ENCODE measurements around the gene AXDND1. TPM values are rescaled to one million over a fixed set of nuclear protein-coding genes. Genes with fewer than 3 reads are reported as not detected.

AXDND1 gene
- total RNA-seq, 1 experiment from 2014 or later = 1.8 TPM

DNA sequence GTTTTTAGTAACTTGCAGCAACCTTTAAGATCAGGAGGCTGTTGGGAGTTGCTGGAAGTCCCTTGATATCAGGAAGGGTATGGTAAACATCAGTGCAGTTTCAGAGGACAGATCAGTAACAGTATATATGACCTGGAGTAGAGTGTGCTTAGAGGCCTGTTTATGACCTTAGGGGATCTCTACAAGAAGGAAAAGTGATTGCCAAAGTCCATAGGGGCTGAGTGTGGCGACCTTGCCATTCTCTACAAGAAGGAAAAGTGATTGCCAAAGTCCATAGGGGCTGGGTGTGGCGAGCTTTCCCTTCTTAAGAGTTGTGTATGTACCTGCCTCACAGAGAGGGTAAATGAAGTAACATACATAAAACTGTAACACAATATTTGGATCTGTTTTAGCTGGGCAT lies 28.5 kb upstream of the AXDND1 start:
- H3F3A ChIP-seq (ENCODE audit: insufficient read depth, low read depth) = no peaks in the 10 kb centered on the region
- no peaks in the 10 kb centered on the region for H3K27me3 ChIP-seq (ENCODE audit: insufficient read depth, low read depth)
- no peak overlapping the region for H3K27ac ChIP-seq
- TF ChIP-seq, protein P1, sequence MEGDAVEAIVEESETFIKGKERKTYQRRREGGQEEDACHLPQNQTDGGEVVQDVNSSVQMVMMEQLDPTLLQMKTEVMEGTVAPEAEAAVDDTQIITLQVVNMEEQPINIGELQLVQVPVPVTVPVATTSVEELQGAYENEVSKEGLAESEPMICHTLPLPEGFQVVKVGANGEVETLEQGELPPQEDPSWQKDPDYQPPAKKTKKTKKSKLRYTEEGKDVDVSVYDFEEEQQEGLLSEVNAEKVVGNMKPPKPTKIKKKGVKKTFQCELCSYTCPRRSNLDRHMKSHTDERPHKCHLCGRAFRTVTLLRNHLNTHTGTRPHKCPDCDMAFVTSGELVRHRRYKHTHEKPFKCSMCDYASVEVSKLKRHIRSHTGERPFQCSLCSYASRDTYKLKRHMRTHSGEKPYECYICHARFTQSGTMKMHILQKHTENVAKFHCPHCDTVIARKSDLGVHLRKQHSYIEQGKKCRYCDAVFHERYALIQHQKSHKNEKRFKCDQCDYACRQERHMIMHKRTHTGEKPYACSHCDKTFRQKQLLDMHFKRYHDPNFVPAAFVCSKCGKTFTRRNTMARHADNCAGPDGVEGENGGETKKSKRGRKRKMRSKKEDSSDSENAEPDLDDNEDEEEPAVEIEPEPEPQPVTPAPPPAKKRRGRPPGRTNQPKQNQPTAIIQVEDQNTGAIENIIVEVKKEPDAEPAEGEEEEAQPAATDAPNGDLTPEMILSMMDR (conservative IDR thresholded peaks at IDR 0.05) = no peak
- no peak for TF ChIP-seq EZH2 (IDR thresholded peaks at IDR 0.05; ENCODE audit: low read depth)
- no peak overlapping the region for H2AFZ ChIP-seq
- no peak overlapping the region for H3K4me3 ChIP-seq
- no peaks in the 10 kb centered on the region for H3K79me2 ChIP-seq (ENCODE audit: low read depth)
- H3K36me3 ChIP-seq (ENCODE audit: low read depth) = 0 out of 2 replicates have a peak, but pooled peaks cover 10% of the 10 kb centered on the region
- CTCF ChIA-PET = no interaction called here
- H3K4me1 ChIP-seq (replicated peaks; ENCODE audit: insufficient read depth) = no peaks in the 10 kb centered on the region
- intact Hi-C loops (cut with micrococcal nuclease; ENCODE audit: unreplicated experiment) = no loop called here
- DNase-seq = no peak
- no TSS peak for BruUV-seq (replicated peaks)
- no peaks in the 10 kb centered on the region; the same call in 1 of the 2 replicates for H4K20me1 ChIP-seq (ENCODE audit: insufficient read depth)
- H3K9me3 ChIP-seq (ENCODE audit: insufficient read depth, low read depth) = no peaks in the 10 kb centered on the region
- H3K4me2 ChIP-seq = no peak overlapping the region
- H3K9me2 ChIP-seq (ENCODE audit: insufficient read depth) = no peaks in the 10 kb centered on the region
- POLR2A ChIA-PET (ENCODE audit: unreplicated experiment) = no interaction called here

DNA sequence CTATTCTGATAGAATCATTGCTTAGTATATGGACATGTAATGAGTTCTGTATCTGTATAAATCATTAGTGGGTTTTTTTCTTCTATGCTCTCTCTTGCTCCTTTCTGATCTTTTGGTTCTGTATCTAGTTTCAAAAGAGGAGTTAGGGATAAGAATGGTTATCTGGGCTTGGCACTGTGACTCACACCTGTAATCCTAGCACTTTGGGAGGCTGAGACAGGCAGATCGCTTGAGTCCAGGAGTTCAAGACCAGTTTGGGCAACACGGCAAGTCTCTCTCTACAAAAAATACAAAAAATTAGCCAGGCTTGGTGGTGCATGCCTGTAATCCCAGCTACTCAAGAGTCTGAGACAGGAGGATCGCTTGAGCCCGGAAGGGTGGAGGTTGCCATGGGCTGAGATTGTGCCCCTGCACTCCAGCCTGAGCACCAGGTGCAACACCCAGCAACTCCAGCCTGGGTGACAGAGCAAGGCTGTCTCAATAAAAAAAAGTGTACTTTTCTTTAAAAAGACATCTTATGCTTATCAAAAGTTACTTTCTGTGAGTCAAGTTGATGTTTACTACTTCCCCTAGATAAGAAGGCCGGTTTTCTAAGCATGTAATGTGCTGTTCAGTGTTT lies 27.7 kb upstream of the AXDND1 start:
- no peaks in the 10 kb centered on the region for H3K9me3 ChIP-seq (ENCODE audit: insufficient read depth, low read depth)
- TF ChIP-seq, protein P1 (conservative IDR thresholded peaks at IDR 0.05) = no peak
- no peak for TF ChIP-seq EZH2 (IDR thresholded peaks at IDR 0.05; ENCODE audit: low read depth)
- ChIA-PET CTCF (no interaction called here), POLR2A (ENCODE audit: unreplicated experiment) (no interaction called here)
- H3K36me3 ChIP-seq (ENCODE audit: low read depth) = 0 out of 2 replicates have a peak, but pooled peaks cover 10% of the 10 kb centered on the region
- DNase-seq = no peak
- intact Hi-C loops (cut with micrococcal nuclease; ENCODE audit: unreplicated experiment) = no loop called here
- no peaks in the 10 kb centered on the region for H3K27me3 ChIP-seq (ENCODE audit: insufficient read depth, low read depth)
- no peak overlapping the region for H3K27ac ChIP-seq
- H3K9me2 ChIP-seq (ENCODE audit: insufficient read depth) = no peaks in the 10 kb centered on the region
- H3K4me3 ChIP-seq = no peak overlapping the region
- no TSS peak for BruUV-seq (replicated peaks)
- no peaks in the 10 kb centered on the region; the same call in 1 of the 2 replicates for H4K20me1 ChIP-seq (ENCODE audit: insufficient read depth)
- H3F3A ChIP-seq (ENCODE audit: insufficient read depth, low read depth) = no peaks in the 10 kb centered on the region
- no peaks in the 10 kb centered on the region for H3K4me1 ChIP-seq (replicated peaks; ENCODE audit: insufficient read depth)
- H3K79me2 ChIP-seq (ENCODE audit: low read depth) = no peaks in the 10 kb centered on the region
- H2AFZ ChIP-seq = no peak overlapping the region
- H3K4me2 ChIP-seq = no peak overlapping the region

DNA sequence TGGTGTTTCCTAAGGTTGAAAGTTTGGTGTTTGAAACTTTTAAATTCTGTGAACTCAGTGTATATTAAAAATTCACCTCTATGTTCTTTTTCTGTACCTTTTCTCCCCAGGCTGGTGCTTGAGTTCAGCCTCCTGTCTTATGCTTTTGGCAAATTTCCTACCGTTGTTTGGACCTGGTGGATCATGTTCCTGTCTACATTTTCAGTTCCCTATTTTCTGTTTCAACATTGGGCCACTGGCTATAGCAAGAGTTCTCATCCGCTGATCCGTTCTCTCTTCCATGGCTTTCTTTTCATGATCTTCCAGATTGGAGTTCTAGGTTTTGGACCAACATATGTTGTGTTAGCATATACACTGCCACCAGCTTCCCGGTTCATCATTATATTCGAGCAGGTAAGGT lies 24.9 kb upstream of the AXDND1 start:
- no peaks in the 10 kb centered on the region for H3K79me2 ChIP-seq (ENCODE audit: low read depth)
- DNase-seq = no peak
- H3F3A ChIP-seq (ENCODE audit: insufficient read depth, low read depth) = no peaks in the 10 kb centered on the region
- no peak overlapping the region for H3K4me2 ChIP-seq
- intact Hi-C loops (cut with micrococcal nuclease; ENCODE audit: unreplicated experiment) = no loop called here
- no peaks in the 10 kb centered on the region for H3K9me3 ChIP-seq (ENCODE audit: insufficient read depth, low read depth)
- no peaks in the 10 kb centered on the region for H3K27me3 ChIP-seq (ENCODE audit: insufficient read depth, low read depth)
- H3K4me3 ChIP-seq = no peak overlapping the region
- no peaks in the 10 kb centered on the region for H3K9me2 ChIP-seq (ENCODE audit: insufficient read depth)
- no peaks in the 10 kb centered on the region for H4K20me1 ChIP-seq (ENCODE audit: insufficient read depth)
- peaks cover 16% of the 10 kb centered on the region; the same call in 1 of the 2 replicates for H3K36me3 ChIP-seq (ENCODE audit: low read depth)
- no TSS peak for BruUV-seq (replicated peaks)
- TF ChIP-seq, protein P1 (conservative IDR thresholded peaks at IDR 0.05) = no peak
- no peak for TF ChIP-seq EZH2 (IDR thresholded peaks at IDR 0.05; ENCODE audit: low read depth)
- H3K4me1 ChIP-seq (replicated peaks; ENCODE audit: insufficient read depth) = no peaks in the 10 kb centered on the region
- no peak overlapping the region for H2AFZ ChIP-seq
- POLR2A ChIA-PET (ENCODE audit: unreplicated experiment) = no interaction called here
- H3K27ac ChIP-seq = no peak overlapping the region
- CTCF ChIA-PET = no interaction called here

All from PC-9 (cell line).